NCI-H748 (cell line): ENCODE measurements around the gene ACOT6.
"Not testable (repeated sequence)": the region's sequence is repeated elsewhere in the genome, so short reads cannot be mapped to it uniquely, and the experiment has no call there.

Source experiments
- DNase-seq: peaks from one replicate; lab custom pipeline; 2025; ENCODE audit not compliant: unreplicated experiment; lab: John Stamatoyannopoulos, UW

ACOT6 gene

DNA sequence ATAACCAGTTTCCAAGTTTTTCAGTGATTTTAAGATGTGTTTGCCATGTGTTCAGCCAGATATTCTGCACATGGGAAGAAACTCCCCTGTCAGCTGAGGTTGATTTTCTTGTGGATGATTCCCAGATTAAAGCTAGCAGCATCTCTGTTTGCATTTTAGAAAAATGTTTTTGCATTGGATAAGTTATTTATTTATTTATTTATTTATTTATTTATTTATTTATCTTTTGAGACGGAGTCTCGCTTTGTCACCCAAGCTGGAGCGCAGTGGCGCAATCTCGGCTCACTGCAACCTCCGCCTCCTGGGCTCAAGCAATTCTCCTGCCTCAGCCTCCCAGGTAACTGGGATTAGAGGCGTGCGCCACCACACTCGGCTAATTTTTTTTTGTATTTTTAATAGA lies 17.8 kb upstream of the ACOT6 start:
- no peak for DNase-seq

GRCh38 chr14:73599499-73599898 lies 12.8 kb upstream of the ACOT6 start:
- no peak for DNase-seq

- DNase-seq: no peak
These were observed 9.3 kb upstream of the ACOT6 start for GRCh38 chr14:73602994-73603393.

DNA sequence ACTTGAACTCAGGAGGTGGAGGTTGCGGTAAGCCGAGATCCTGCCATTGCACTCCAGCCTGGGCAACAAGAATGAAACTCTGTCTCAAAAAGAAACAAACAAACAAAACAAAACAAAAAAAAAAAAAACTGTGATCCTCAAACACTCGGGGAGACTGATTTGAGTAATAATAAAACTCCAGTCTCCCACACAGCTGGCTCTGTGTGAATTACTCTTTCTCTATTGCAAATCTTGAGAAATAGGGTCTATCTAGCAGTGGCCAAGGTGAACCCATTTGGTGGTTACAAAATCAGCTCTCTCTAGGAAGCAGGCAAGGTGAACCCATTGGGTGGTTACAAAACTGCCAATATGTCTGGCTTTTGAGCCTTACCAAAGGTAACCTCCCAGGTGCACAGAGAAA lies 6.0 kb upstream of the ACOT6 start:
- DNase-seq: no peak

GRCh38 chr14:73607241-73607640 lies 5.1 kb upstream of the ACOT6 start:
- no peak for DNase-seq

DNA sequence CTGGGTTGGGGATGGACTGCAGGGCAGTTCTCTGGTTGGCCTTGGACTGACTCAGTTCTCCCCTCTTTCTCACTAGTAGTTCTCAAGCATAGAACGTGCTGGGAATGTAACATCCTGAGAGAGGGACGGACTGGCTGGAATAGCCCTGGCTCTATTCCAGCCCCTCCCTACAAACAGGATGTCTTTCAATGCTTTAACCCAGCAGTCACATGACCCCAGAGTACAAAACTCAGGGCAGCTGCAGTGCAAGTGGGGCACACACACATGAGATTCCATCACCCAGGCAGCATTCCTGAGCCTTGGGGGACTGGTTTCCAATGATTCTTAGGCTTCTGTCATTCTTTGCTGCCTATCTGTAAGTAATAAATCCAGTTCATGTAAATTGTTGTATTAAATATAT lies 1.6 kb upstream of the ACOT6 start:
- DNase-seq: peak; percentile 9

- DNase-seq: peak; percentile 61
These were observed 698 bp downstream of the ACOT6 start for GRCh38 chr14:73613046-73613383.

DNA sequence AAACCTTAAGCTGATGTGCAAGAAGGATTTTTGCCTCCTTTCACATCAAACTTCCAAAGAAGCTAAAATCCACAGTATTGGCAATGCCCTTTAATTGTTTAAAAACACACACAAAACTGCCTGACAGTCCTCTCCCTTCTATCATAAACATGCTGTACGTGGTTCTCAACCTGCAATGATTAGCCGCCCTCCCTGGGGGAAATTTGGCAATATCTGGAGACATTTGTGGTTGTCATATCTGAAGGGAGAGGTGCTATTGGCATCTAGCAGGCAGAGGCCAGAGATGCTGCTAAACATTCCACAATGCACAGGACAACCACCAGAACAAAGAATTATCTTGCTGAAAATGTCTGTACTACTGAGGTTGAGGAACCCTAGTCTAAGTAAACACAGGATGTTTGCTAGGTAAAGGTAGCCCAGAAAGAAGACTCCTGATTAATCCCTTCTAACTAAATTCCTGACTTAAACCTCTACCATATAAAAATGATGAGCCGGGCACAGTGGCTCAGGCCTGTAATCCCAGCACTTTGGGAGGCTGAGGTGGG lies 1.2 kb downstream of the ACOT6 start:
- no peak for DNase-seq

DNA sequence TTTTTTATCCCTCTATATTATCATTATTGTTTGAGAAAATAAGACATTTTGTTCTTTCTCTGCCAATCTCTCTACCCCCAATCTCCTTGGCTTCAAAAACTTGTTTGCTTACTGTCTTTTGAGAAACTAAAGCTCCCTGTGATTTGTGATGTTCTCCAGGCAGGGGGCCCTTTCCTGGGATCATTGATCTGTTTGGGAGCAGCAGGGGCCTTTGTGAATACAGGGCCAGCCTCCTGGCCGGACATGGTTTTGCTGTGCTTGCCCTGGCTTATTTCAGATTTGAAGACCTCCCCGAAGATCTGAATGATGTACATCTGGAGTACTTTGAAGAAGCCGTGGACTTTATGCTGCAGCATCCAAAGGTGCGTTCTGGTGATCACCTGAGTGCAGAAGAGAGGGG lies 4.5 kb downstream of the ACOT6 start:
- no peak for DNase-seq

- DNase-seq: no peak
These were observed 7.2 kb downstream of the ACOT6 start for GRCh38 chr14:73619524-73619923.

DNA sequence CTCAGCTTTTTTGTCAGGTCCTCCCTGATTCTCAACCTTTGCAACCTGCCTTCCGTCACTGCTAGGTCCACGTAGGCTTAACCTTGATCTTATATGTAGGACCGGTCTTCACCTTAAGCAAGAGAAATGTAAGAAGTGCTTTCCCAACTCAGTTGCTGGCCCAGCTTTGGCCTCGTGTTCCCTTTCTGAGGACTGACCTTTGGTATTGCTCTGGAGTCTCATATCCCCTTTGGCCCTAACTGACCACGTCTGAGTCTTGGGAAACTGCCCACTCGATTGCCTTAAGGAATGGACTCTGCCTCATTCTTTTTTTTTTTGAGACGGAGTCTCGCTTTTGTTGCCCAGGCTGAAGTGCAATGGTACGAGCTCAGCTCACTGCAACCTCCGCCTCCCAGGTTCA lies 8.0 kb downstream of the ACOT6 start:
- DNase-seq: no peak

- no peak for DNase-seq
These were observed 11.3 kb downstream of the ACOT6 start for GRCh38 chr14:73623504-73624054.

- DNase-seq: no peak
These were observed 13.4 kb downstream of the ACOT6 start for GRCh38 chr14:73625706-73626105.

GRCh38 chr14:73627151-73627558 lies 14.8 kb downstream of the ACOT6 start:
- DNase-seq: no peak

DNA sequence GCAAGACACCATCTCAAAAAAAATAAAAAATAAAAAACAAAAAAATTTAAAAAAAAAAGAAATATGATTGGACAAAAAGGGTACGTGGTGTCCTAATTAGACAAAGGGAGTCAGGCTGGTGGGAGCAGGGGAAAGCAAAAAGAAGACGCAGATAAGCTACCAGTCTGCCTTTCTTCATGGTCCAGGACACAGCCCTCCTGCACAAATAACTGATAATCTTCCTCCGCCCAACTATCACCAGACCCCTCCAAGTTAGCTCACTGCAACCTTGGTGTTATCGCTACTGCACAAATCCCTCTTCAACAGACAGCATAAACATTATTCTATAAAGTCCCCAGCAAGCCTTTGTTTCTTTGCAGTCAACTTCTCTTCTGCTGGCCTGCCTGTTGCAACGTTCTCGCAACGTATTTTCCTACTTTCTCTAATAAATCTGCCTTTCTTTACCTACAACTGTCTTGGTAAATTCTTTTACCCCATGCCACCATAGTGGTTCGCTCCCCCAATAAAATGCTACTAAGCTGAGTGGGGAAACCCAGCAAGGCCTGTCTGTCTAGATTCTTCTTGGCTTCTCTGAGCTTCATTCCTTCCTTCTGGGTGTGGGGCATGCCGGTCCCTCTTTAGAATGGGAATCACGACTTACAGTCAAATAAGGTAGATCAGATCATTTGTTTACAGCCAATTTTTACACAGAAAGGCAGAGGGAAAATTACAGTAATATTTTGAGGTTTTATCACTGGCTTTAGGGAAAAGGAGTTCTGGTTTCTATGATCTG lies 17.9 kb downstream of the ACOT6 start:
- DNase-seq: no peak

- DNase-seq: peak; percentile 58
These were observed 21.0 kb downstream of the ACOT6 start for GRCh38 chr14:73633116-73634010.

GRCh38 chr14:73634011-73634833 lies 21.9 kb downstream of the ACOT6 start:
- DNase-seq: peak; percentile 76

GRCh38 chr14:73636355-73636754 lies 24.0 kb downstream of the ACOT6 start:
- DNase-seq: not testable (repeated sequence)

DNA sequence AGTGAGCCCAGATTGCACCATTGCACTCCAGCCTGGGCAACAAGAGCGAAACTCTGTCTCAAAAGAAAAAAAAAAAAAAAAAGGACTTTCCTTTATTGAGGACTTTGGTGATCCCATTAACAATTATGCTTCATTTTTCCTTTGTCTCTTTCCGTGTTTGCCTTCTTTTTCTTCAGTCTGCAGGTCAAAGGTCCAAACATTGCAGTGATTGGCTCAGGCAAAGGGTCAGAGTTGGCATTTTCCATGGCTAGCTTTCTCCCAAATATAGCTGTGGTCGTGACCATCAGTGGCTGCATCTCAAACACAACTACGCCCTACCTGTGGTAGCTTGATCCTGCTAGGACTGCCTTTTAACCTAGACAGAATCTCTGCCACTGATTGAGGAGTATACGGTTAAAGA lies 25.5 kb downstream of the ACOT6 start:
- no peak for DNase-seq

GRCh38 chr14:73640796-73641365 lies 28.6 kb downstream of the ACOT6 start:
- DNase-seq: no peak
